GM18505 (cell line): Measurements from ENCODE around the gene S1PR4.
"Not testable (repeated sequence)": the region's sequence is repeated elsewhere in the genome, so short reads cannot be mapped to it uniquely, and the experiment has no call there.

ENCODE experiments used
- ATAC-seq: cut with Tn5 transposase; IDR thresholded peaks from one replicate; pipeline ENCODE4 v1.9.1; 2021; ENCODE audit not compliant: unreplicated experiment
- POLR2A ChIP-seq: IDR thresholded peaks from 4 replicates; pipeline ENCODE4 v1.6.1; 2011; ENCODE audit warnings: borderline replicate concordance; ENCODE audit not compliant: insufficient read depth, insufficient read length; ENCODE audit errors: extremely low read depth

The S1PR4 gene

GRCh38 chr19:3203805-3204645 is 25.5 kb downstream of the S1PR4 start:
- no peak for ATAC-seq
- no peak for TF ChIP-seq POLR2A

- no peak for ATAC-seq
- no peak for TF ChIP-seq POLR2A
These were observed 26.2 kb downstream of the S1PR4 start for GRCh38 chr19:3204646-3205275.

- no peak for TF ChIP-seq POLR2A
- ATAC-seq: no peak
These were observed 27.8 kb downstream of the S1PR4 start for GRCh38 chr19:3206216-3206953.

- TF ChIP-seq POLR2A: no peak
- no peak for ATAC-seq
These were observed 29.1 kb downstream of the S1PR4 start for GRCh38 chr19:3207461-3208242.

GRCh38 chr19:3208317-3209207 is 30.0 kb downstream of the S1PR4 start:
- no peak for ATAC-seq
- TF ChIP-seq POLR2A: no peak

GRCh38 chr19:3210347-3211017 is 31.9 kb downstream of the S1PR4 start:
- peak; percentile 20 for TF ChIP-seq POLR2A
- no peak for ATAC-seq

- no peak for TF ChIP-seq POLR2A
- no peak for ATAC-seq
These were observed 32.6 kb downstream of the S1PR4 start for GRCh38 chr19:3211191-3211590.

- no peak for TF ChIP-seq POLR2A
- ATAC-seq: no peak
These were observed 34.6 kb downstream of the S1PR4 start for GRCh38 chr19:3213159-3213558.

- no peak for ATAC-seq
- no peak for TF ChIP-seq POLR2A
These were observed 38.3 kb downstream of the S1PR4 start for GRCh38 chr19:3216874-3217273.

- TF ChIP-seq POLR2A: no peak
- no peak for ATAC-seq
These were observed 42.0 kb downstream of the S1PR4 start for GRCh38 chr19:3220576-3220975.

- ATAC-seq: not testable (repeated sequence)
These were observed 43.0 kb downstream of the S1PR4 start for GRCh38 chr19:3221576-3221975.

- no peak for TF ChIP-seq POLR2A
- no peak for ATAC-seq
These were observed 44.1 kb downstream of the S1PR4 start for GRCh38 chr19:3222709-3223108.
